ENCODE results near the gene HDAC4.

HDAC4 gene

DNA sequence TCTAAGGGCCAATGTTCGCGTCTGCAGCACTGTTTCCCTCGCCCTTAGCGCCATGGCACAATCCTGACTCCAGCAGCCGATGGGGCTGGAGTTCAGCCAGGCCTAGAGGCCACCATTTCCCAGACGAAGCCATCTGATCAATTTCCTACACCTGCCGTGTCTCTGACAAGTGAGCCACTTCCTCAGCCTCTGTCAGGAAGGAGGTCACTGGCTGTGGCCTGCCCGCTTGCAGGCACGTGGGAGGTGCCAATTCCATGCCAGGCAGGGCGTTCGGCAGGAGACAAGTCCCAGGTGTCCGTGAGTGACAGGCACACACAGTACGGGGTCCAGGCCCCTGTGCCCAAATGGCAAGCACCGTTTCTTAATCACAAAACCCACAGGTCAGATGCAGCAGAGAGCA is 318.4 kb downstream of the HDAC4 start:
- H3F3A ChIP-seq (ENCODE audit: insufficient read depth): no peaks in the 10 kb centered on the region
- no peaks in the 10 kb centered on the region for H4K20me1 ChIP-seq (ENCODE audit: low read depth, low read length)
- no peak overlapping the region for H3K27ac ChIP-seq (ENCODE audit: low read depth, low read length)
- H3K9me2 ChIP-seq (replicated peaks; ENCODE audit: insufficient read depth, low read length): no peaks in the 10 kb centered on the region
- no peaks in the 10 kb centered on the region for H3K36me3 ChIP-seq (ENCODE audit: low read length)
- TF ChIP-seq, protein P1, sequence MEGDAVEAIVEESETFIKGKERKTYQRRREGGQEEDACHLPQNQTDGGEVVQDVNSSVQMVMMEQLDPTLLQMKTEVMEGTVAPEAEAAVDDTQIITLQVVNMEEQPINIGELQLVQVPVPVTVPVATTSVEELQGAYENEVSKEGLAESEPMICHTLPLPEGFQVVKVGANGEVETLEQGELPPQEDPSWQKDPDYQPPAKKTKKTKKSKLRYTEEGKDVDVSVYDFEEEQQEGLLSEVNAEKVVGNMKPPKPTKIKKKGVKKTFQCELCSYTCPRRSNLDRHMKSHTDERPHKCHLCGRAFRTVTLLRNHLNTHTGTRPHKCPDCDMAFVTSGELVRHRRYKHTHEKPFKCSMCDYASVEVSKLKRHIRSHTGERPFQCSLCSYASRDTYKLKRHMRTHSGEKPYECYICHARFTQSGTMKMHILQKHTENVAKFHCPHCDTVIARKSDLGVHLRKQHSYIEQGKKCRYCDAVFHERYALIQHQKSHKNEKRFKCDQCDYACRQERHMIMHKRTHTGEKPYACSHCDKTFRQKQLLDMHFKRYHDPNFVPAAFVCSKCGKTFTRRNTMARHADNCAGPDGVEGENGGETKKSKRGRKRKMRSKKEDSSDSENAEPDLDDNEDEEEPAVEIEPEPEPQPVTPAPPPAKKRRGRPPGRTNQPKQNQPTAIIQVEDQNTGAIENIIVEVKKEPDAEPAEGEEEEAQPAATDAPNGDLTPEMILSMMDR (IDR thresholded peaks at IDR 0.05; ENCODE audit: insufficient read depth, low read length, poor library complexity, severe bottlenecking): no peak
- no peaks in the 10 kb centered on the region for H3K79me2 ChIP-seq (ENCODE audit: insufficient read depth, low read length)
- no peak overlapping the region for H3K9ac ChIP-seq (ENCODE audit: low read length)
- H3K4me3 ChIP-seq (ENCODE audit: insufficient read depth, low read length, poor library complexity, severe bottlenecking): no peak overlapping the region
- H3K9me3 ChIP-seq (ENCODE audit: insufficient read depth, low read length): no peaks in the 10 kb centered on the region
- H3K27me3 ChIP-seq (ENCODE audit: low read length): no peaks in the 10 kb centered on the region
- no peak overlapping the region for H3K4me2 ChIP-seq (ENCODE audit: low read depth, low read length, poor library complexity, severe bottlenecking)
- H2AFZ ChIP-seq (ENCODE audit: low read depth, low read length, severe bottlenecking): no peak overlapping the region

DNA sequence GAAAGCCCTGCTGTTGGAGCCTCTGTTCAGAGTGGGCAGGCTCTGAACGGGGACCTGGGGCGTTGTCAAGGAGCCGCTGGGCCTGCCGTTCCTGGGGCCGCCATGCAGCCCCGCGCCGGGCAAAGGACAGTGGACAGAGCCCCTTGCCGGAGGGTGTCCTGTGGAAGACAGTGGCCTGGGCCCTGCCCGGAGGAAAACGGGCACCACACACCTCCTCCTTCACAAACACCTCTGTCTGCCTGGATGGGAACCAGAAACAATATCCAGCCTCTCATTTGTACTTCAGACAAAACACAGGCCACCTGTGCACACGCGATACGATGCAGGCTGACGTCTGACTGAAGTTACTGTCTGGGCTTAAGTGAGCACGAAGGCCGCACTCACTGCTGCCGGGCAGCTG is 319.2 kb downstream of the HDAC4 start:
- H4K20me1 ChIP-seq (ENCODE audit: low read depth, low read length): no peaks in the 10 kb centered on the region
- H2AFZ ChIP-seq (ENCODE audit: low read depth, low read length, severe bottlenecking): no peak overlapping the region
- no peak overlapping the region for H3K9ac ChIP-seq (ENCODE audit: low read length)
- H3K9me3 ChIP-seq (ENCODE audit: insufficient read depth, low read length): no peaks in the 10 kb centered on the region
- H3K4me2 ChIP-seq (ENCODE audit: low read depth, low read length, poor library complexity, severe bottlenecking): no peak overlapping the region
- no peak overlapping the region for H3K4me3 ChIP-seq (ENCODE audit: insufficient read depth, low read length, poor library complexity, severe bottlenecking)
- H3K27ac ChIP-seq (ENCODE audit: low read depth, low read length): no peak overlapping the region
- H3K36me3 ChIP-seq (ENCODE audit: low read length): no peaks in the 10 kb centered on the region
- H3K79me2 ChIP-seq (ENCODE audit: insufficient read depth, low read length): no peaks in the 10 kb centered on the region
- no peaks in the 10 kb centered on the region for H3F3A ChIP-seq (ENCODE audit: insufficient read depth)
- TF ChIP-seq, protein P1 (IDR thresholded peaks at IDR 0.05; ENCODE audit: insufficient read depth, low read length, poor library complexity, severe bottlenecking): no peak
- no peak for TF ChIP-seq EZH2phosphoT487 (conservative IDR thresholded peaks at IDR 0.05; ENCODE audit: low read length)
- no peaks in the 10 kb centered on the region for H3K9me2 ChIP-seq (replicated peaks; ENCODE audit: insufficient read depth, low read length)
- H3K27me3 ChIP-seq (ENCODE audit: low read length): no peaks in the 10 kb centered on the region

DNA sequence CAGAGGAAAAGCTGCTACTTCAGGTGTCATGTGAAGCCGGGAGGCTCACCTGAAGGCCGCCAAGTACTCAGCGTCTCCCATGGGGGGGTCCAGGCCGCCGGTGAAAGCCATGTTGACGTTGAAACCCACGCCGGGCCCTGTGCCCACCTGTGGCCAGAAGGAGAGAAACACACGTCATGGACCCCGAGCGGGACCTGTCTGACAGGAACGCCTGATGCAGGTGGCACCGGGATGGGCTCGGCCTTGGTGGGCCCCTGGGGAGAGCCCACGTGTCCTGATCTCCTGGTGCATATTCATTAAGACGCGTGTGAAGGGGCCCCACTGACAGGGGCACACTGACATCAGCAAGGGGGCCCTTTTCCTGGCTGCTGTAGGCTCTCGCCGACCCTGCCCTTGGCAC is 319.8 kb downstream of the HDAC4 start:
- no peak overlapping the region for H2AFZ ChIP-seq (ENCODE audit: low read depth, low read length, severe bottlenecking)
- no peak overlapping the region for H3K27ac ChIP-seq (ENCODE audit: low read depth, low read length)
- no peaks in the 10 kb centered on the region for H3K79me2 ChIP-seq (ENCODE audit: insufficient read depth, low read length)
- no peak overlapping the region for H3K9ac ChIP-seq (ENCODE audit: low read length)
- H3F3A ChIP-seq (ENCODE audit: insufficient read depth): no peaks in the 10 kb centered on the region
- H3K4me3 ChIP-seq (ENCODE audit: insufficient read depth, low read length, poor library complexity, severe bottlenecking): no peak overlapping the region
- H3K27me3 ChIP-seq (ENCODE audit: low read length): no peaks in the 10 kb centered on the region
- no peaks in the 10 kb centered on the region for H3K9me3 ChIP-seq (ENCODE audit: insufficient read depth, low read length)
- TF ChIP-seq, protein P1 (IDR thresholded peaks at IDR 0.05; ENCODE audit: insufficient read depth, low read length, poor library complexity, severe bottlenecking): no peak
- TF ChIP-seq EZH2phosphoT487 (conservative IDR thresholded peaks at IDR 0.05; ENCODE audit: low read length): no peak
- no peaks in the 10 kb centered on the region for H3K36me3 ChIP-seq (ENCODE audit: low read length)
- H3K9me2 ChIP-seq (replicated peaks; ENCODE audit: insufficient read depth, low read length): no peaks in the 10 kb centered on the region
- H4K20me1 ChIP-seq (ENCODE audit: low read depth, low read length): no peaks in the 10 kb centered on the region
- no peak overlapping the region for H3K4me2 ChIP-seq (ENCODE audit: low read depth, low read length, poor library complexity, severe bottlenecking)
